ENCODE measurements around the gene AUP1.

- TF ChIP-seq EP300 (IDR thresholded peaks at IDR 0.05) (no peak), CTCF (IDR thresholded peaks at IDR 0.05) (no peak)
Observed at GRCh38 chr2:74578408-74578807, 48.9 kb upstream of the AUP1 start.

Measured in gastroesophageal sphincter (tissue), 3 donors.